Measurements from ENCODE around the gene UBE2J1.

- TF ChIP-seq CTCF (IDR thresholded peaks at IDR 0.05; ENCODE audit: low read depth, low read length, missing input control) (no peak), FOXA2 (IDR thresholded peaks at IDR 0.05) (no peak), TAF1 (conservative IDR thresholded peaks at IDR 0.05) (no peak), EGR1 (IDR thresholded peaks at IDR 0.05; ENCODE audit: low read depth in 2 of 2) (no peak), JUND (IDR thresholded peaks at IDR 0.05) (no peak), RAD21 (IDR thresholded peaks at IDR 0.05) (no peak), SP1 (IDR thresholded peaks at IDR 0.05) (no peak), FOXA1 (IDR thresholded peaks at IDR 0.05) (no peak), GABPA (IDR thresholded peaks at IDR 0.05 in 1 of 2, conservative IDR thresholded peaks at IDR 0.05 in 1 of 2) (no peak), REST (IDR thresholded peaks at IDR 0.05) (no peak)
- TF ChIP-seq, protein P1, sequence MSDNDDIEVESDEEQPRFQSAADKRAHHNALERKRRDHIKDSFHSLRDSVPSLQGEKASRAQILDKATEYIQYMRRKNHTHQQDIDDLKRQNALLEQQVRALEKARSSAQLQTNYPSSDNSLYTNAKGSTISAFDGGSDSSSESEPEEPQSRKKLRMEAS (IDR thresholded peaks at IDR 0.05): no peak
Measured at GRCh38 chr6:89355511-89356194, 3.1 kb upstream of the UBE2J1 start.

All from liver (tissue), 3 donors.